Measurements from ENCODE around the gene NOBOX.
"Not testable (repeated sequence)": the region's sequence is repeated elsewhere in the genome, so short reads cannot be mapped to it uniquely, and the experiment has no call there.

Gene NOBOX

DNA sequence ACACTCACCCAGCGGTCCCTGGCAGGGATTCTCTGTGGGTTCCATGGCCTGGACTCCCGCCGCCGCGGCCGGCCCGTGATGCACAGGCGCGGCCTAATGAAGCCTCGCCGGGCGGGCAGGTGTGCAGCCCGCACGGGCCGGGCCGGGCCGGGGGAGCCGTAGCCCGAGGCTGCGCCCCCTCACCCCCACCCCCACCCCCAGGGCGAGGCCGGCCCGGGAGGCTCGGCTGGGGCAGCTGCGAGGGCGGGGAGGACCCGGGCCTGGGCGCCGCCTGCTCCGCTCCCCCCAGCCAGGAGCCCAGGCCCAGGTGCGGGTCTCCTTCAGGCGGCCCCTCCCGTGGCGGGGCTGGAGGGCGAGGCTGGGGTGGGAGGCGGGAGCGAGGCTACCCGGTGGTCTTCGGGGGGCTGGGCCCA lies at the start of gene NOBOX:
Gene NOBOX, minus strand, starts transcription at position 45 of the 413 bp plus-strand sequence.
- no peak for DNase-seq (ENCODE audit: low read depth, low spot score)
- Histone ChIP-seq H3K4me3 (ENCODE audit: low read length) (no peak within 1 kb of the TSS), H3K36me3 (ENCODE audit: control insufficient read depth, insufficient read depth, low read length) (no peaks in the 10 kb centered on the region), H3K27ac (ENCODE audit: low read length) (no peak within 1 kb of the TSS), H3K9me3 (ENCODE audit: control insufficient read depth, insufficient read depth, low read length) (no peaks in the 10 kb centered on the region), H3K27me3 (ENCODE audit: control insufficient read depth, insufficient read depth, low read length) (no peaks in the 10 kb centered on the region), H3K4me1 (ENCODE audit: control insufficient read depth, insufficient read depth, low read length) (no peaks in the 10 kb centered on the region)
- WGBS (ENCODE audit: insufficient coverage, insufficient read length): no CpG with 5 or more reads among the region's 39 CpGs

DNA sequence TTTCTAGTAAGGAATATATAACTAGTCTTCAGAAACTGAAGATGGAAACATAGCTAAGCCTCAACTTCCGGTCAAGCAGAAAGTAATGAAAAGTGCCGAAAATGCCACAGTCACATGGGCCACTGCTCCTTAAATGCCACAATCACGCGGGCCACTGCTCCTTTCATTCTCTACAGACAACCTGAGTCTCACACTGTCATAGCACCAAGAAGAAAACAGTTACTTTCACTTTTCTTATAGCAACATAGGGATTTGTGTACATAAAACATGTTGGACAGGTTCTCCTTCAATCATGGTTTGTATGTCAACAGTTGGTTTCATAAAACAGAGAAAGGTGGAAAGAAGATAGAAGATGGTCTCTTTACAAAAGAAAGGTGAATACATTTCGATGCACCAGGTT lies 48.6 kb upstream of the NOBOX start:
- Histone ChIP-seq H3K36me3 (ENCODE audit: control insufficient read depth, insufficient read depth, low read length) (no peaks in the 10 kb centered on the region), H3K27me3 (ENCODE audit: control insufficient read depth, insufficient read depth, low read length) (no peaks in the 10 kb centered on the region), H3K9me3 (ENCODE audit: control insufficient read depth, insufficient read depth, low read length) (peaks cover 2% of the 10 kb centered on the region), H3K4me1 (ENCODE audit: control insufficient read depth, insufficient read depth, low read length) (no peaks in the 10 kb centered on the region), H3K4me3 (ENCODE audit: low read length) (no peak overlapping the region), H3K27ac (ENCODE audit: low read length) (no peak overlapping the region)
- DNase-seq (ENCODE audit: low read depth, low spot score): no peak
- WGBS (ENCODE audit: insufficient coverage, insufficient read length): no CpG with 5 or more reads among the region's 5 CpGs

DNA sequence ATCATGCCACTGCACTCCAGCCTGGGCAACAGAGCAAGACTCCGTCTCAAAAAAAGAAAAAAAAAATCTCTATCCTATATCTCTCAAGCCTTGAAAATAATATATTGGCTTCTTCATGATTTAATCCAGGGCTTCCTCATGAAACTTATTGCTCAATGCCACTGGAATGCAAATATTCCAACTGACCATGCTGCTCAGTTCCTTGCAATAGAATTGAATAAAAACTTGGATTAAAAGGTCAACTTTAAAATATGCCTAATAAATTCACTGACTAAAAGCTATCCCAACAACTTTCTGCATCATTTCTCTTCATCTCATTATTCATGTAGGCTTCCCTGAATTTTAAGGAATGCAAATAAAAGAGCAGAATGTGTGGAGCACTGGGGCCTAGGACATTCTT lies 42.1 kb upstream of the NOBOX start:
- no peaks in the 10 kb centered on the region for H3K9me3 ChIP-seq (ENCODE audit: control insufficient read depth, insufficient read depth, low read length)
- no peaks in the 10 kb centered on the region for H3K36me3 ChIP-seq (ENCODE audit: control insufficient read depth, insufficient read depth, low read length)
- H3K27me3 ChIP-seq (ENCODE audit: control insufficient read depth, insufficient read depth, low read length): no peaks in the 10 kb centered on the region
- H3K27ac ChIP-seq (ENCODE audit: low read length): no peak overlapping the region
- no peaks in the 10 kb centered on the region for H3K4me1 ChIP-seq (ENCODE audit: control insufficient read depth, insufficient read depth, low read length)
- WGBS (ENCODE audit: insufficient coverage, insufficient read length): no CpG with 5 or more reads among the region's 1 CpG
- H3K4me3 ChIP-seq (ENCODE audit: low read length): no peak overlapping the region
- no peak for DNase-seq (ENCODE audit: low read depth, low spot score)

DNA sequence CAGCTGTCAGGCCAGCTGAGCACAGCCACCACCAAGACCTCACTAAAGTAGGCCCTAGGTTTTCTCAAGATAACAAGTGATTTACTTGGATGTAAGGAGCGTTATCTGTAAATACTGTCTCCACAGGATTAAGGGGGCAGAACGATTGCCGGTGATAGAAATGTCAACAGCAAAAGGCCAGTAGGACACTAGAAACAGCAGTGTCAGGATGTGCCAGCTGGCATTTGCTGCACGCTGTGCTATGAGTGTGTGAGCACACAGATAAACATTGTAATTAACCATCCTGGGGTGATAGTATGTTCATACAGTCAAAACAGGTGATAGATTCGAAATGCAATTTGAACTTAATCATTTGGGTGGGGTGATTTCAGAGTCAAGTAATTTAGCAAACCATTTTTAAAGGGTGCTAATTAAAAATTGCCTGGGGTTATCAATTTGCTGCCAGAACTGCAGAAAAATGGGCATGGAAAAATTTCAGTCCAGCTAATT lies 36.3 kb upstream of the NOBOX start:
- Histone ChIP-seq H3K27ac (ENCODE audit: low read length) (no peak overlapping the region), H3K36me3 (ENCODE audit: control insufficient read depth, insufficient read depth, low read length) (no peaks in the 10 kb centered on the region)
- no peak for DNase-seq (ENCODE audit: low read depth, low spot score)

DNA sequence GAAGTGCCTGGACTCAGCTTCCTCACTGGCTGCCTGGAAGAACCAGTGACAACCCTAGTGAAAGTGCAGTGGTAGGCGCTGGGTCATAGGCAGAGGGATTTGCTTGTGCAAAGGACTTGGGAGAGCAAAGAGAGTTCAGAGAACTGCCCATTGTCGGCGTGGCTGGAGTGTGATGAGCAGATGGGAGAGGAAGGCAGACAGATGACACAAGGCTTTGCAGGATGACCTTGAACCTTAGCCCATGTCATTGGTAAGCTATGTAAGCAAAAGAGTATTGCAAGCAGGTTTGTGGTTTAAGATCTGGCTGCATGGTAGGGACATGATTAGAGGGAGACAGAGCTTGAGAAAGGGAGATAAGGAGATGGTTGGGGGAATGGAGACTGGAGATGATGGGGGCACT lies 35.3 kb upstream of the NOBOX start:
- no peak for DNase-seq (ENCODE audit: low read depth, low spot score)
- Histone ChIP-seq H3K27me3 (ENCODE audit: control insufficient read depth, insufficient read depth, low read length) (no peaks in the 10 kb centered on the region), H3K36me3 (ENCODE audit: control insufficient read depth, insufficient read depth, low read length) (no peaks in the 10 kb centered on the region), H3K9me3 (ENCODE audit: control insufficient read depth, insufficient read depth, low read length) (no peaks in the 10 kb centered on the region), H3K4me1 (ENCODE audit: control insufficient read depth, insufficient read depth, low read length) (no peaks in the 10 kb centered on the region), H3K27ac (ENCODE audit: low read length) (no peak overlapping the region), H3K4me3 (ENCODE audit: low read length) (no peak overlapping the region)
- WGBS (ENCODE audit: insufficient coverage, insufficient read length): no CpG with 5 or more reads among the region's 3 CpGs

More for the DNA sequence above, 36.3 kb upstream of the NOBOX start:
- WGBS (ENCODE audit: insufficient coverage, insufficient read length): no CpG with 5 or more reads among the region's 5 CpGs
- H3K27me3 ChIP-seq (ENCODE audit: control insufficient read depth, insufficient read depth, low read length): no peaks in the 10 kb centered on the region
- no peaks in the 10 kb centered on the region for H3K4me1 ChIP-seq (ENCODE audit: control insufficient read depth, insufficient read depth, low read length)
- H3K9me3 ChIP-seq (ENCODE audit: control insufficient read depth, insufficient read depth, low read length): no peaks in the 10 kb centered on the region
- no peak overlapping the region for H3K4me3 ChIP-seq (ENCODE audit: low read length)

DNA sequence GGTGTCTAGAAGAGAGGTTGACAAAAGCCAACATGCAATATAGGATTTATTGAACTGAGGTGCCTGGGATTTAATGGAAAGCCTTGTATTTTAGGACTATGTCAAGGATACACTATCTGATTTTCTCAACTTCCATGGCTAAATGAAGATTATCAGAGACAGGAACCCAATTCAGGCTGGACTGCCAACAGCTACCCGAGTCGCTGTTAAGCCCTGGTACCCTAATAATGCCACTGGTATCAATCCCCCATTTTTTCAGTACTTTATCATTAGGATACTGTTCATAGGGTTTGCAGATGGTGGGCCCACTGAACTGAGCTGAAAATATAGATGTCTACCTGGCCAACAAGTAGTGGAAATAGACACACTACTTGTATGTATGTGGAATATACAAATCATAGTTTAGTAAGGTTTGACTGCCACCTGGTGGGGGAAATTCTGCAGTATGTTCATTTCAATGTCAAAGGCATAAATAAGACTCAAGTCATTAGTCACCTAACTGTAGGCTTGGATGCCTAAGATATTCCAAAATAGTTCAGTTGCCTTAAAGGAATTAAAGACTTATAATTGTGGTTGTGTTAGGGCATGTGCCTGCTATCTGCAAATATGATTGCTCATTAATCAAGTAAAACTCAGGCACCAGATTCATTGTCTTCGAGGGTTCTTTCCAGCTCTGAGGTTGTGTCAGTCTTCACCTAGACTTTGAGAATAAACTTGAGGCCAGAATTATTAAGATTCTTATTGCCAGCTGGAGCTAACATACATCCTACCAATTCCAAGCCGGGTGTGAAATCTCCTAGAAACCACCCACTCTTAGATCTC lies 34.1 kb upstream of the NOBOX start:
- no CpG with 5 or more reads among the region's 4 CpGs for WGBS (ENCODE audit: insufficient coverage, insufficient read length)
- no peaks in the 10 kb centered on the region for H3K27me3 ChIP-seq (ENCODE audit: control insufficient read depth, insufficient read depth, low read length)
- no peaks in the 10 kb centered on the region for H3K36me3 ChIP-seq (ENCODE audit: control insufficient read depth, insufficient read depth, low read length)
- H3K4me3 ChIP-seq (ENCODE audit: low read length): no peak overlapping the region
- peak; percentile 29 for DNase-seq (ENCODE audit: low read depth, low spot score)
- no peaks in the 10 kb centered on the region for H3K4me1 ChIP-seq (ENCODE audit: control insufficient read depth, insufficient read depth, low read length)
- no peak overlapping the region for H3K27ac ChIP-seq (ENCODE audit: low read length)
- H3K9me3 ChIP-seq (ENCODE audit: control insufficient read depth, insufficient read depth, low read length): no peaks in the 10 kb centered on the region

DNA sequence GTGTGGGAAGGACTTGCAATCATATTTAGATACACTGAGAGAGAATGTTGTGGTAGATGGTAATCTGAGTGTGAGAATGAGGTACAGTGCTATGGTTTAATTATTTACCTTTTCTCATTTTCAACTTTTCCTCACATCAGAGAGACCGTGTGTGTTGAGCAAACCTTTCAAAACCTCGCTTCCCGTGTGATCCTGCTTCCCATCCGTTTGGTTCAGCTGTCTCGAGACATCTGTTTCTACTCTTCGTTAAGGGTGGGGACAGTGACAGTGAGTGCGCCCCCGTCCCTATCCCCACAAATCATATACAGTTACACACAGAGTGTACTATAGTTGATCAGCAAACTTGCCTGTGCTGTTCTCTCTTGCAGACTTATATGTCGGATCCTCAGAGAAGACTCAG lies 33.0 kb upstream of the NOBOX start:
- no CpG with 5 or more reads among the region's 9 CpGs for WGBS (ENCODE audit: insufficient coverage, insufficient read length)
- DNase-seq (ENCODE audit: low read depth, low spot score): no peak
- no peaks in the 10 kb centered on the region for H3K4me1 ChIP-seq (ENCODE audit: control insufficient read depth, insufficient read depth, low read length)
- H3K4me3 ChIP-seq (ENCODE audit: low read length): no peak overlapping the region
- no peaks in the 10 kb centered on the region for H3K9me3 ChIP-seq (ENCODE audit: control insufficient read depth, insufficient read depth, low read length)
- H3K27ac ChIP-seq (ENCODE audit: low read length): no peak overlapping the region
- H3K36me3 ChIP-seq (ENCODE audit: control insufficient read depth, insufficient read depth, low read length): no peaks in the 10 kb centered on the region
- no peaks in the 10 kb centered on the region for H3K27me3 ChIP-seq (ENCODE audit: control insufficient read depth, insufficient read depth, low read length)

DNA sequence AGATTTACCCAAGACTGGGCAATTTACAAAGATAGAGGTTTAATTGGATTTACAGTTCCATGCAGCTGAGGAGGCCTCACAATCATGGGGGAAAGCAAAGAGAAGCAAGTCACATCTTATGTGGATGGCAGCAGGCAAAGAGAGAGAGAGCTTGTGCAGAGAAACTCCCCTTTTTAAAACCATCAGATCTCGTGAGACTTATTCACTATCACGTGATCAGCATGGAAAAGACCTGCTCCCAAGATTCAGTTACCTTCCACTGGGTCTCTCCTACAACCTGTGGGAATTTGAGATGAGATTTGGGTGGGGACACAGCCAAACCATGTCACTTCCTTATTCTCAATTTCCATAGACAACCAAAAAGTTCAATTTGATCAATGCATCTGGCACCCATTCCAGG lies 24.9 kb upstream of the NOBOX start:
- no CpG with 5 or more reads among the region's 2 CpGs for WGBS (ENCODE audit: insufficient coverage, insufficient read length)
- H3K27ac ChIP-seq (ENCODE audit: low read length): no peak overlapping the region
- no peaks in the 10 kb centered on the region for H3K27me3 ChIP-seq (ENCODE audit: control insufficient read depth, insufficient read depth, low read length)
- peaks cover 2% of the 10 kb centered on the region; the same call in 1 of the 2 replicates for H3K9me3 ChIP-seq (ENCODE audit: control insufficient read depth, insufficient read depth, low read length)
- H3K4me3 ChIP-seq (ENCODE audit: low read length): no peak overlapping the region
- DNase-seq (ENCODE audit: low read depth, low spot score): no peak
- no peaks in the 10 kb centered on the region for H3K36me3 ChIP-seq (ENCODE audit: control insufficient read depth, insufficient read depth, low read length)
- no peaks in the 10 kb centered on the region for H3K4me1 ChIP-seq (ENCODE audit: control insufficient read depth, insufficient read depth, low read length)

DNA sequence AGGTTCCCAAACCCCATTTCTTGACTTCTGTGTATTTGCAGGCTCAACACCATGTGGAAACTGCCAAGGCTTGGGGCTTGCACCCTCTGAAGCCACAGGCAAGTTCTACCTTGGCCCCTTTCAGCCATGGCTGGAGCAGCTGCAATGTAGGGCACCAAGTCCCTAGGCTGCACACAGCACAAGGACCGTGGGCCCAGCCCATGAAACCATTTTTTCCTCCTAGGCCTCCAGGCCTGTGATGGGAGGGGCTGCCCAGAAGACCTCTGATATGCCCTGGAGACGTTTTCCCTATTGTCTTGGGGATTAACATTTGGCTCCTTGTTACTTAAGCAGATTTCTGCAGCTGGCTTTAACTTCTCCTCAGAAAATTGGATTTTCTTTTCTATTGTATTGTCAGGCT lies 24.0 kb upstream of the NOBOX start:
- no CpG with 5 or more reads among the region's 2 CpGs for WGBS (ENCODE audit: insufficient coverage, insufficient read length)

DNA sequence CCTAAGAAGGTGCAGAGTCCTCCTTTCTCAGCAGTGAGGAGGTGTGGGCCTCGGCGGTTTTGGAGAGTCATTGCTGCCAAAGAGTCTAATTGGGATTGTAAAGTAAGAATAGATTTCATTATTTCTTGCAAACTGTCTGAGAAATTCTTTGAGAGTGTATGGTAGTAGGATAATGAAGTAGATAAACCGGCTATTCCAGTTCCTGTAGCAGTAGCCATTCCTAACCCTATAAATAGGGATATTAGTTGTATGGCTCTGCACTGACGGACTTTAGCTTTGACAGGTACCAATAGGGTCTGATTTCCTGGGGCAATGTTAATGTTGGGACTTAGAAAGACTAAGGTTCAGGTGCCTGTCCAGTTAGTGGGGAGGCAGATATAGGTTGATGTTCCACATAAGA lies 15.4 kb upstream of the NOBOX start:
- H3K9me3 ChIP-seq (ENCODE audit: control insufficient read depth, insufficient read depth, low read length); H3K27me3 ChIP-seq (ENCODE audit: control insufficient read depth, insufficient read depth, low read length); H3K36me3 ChIP-seq (ENCODE audit: control insufficient read depth, insufficient read depth, low read length); DNase-seq (ENCODE audit: low read depth, low spot score); H3K4me3 ChIP-seq (ENCODE audit: low read length); H3K27ac ChIP-seq (ENCODE audit: low read length); H3K4me1 ChIP-seq (ENCODE audit: control insufficient read depth, insufficient read depth, low read length): not testable (repeated sequence)
- no CpG with 5 or more reads among the region's 4 CpGs for WGBS (ENCODE audit: insufficient coverage, insufficient read length)

More for the DNA sequence above, 24.0 kb upstream of the NOBOX start:
- not testable (repeated sequence) for H3K36me3 ChIP-seq (ENCODE audit: control insufficient read depth, insufficient read depth, low read length); H3K4me1 ChIP-seq (ENCODE audit: control insufficient read depth, insufficient read depth, low read length); H3K4me3 ChIP-seq (ENCODE audit: low read length); H3K9me3 ChIP-seq (ENCODE audit: control insufficient read depth, insufficient read depth, low read length); DNase-seq (ENCODE audit: low read depth, low spot score); H3K27me3 ChIP-seq (ENCODE audit: control insufficient read depth, insufficient read depth, low read length); H3K27ac ChIP-seq (ENCODE audit: low read length)

DNA sequence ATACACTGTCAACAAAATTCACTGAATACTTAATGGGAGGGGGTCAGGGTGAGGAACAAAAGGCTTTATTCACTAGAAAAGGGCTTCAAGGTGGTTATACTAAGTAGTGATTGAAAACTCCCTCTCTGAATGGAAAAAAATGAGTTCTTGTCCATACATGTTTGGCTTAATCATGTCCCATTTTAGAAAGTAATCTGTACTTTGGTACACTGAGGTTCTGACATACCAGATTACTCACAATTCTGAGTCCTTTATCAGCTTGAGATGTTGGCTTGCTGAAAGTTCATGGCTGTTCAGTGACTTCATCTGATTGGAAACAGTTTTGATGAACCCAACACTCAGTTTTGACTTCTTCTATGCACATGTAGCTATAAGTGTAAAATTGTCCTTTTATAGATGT lies 12.8 kb upstream of the NOBOX start:
- peaks cover 2% of the 10 kb centered on the region; the same call in 1 of the 2 replicates for H3K36me3 ChIP-seq (ENCODE audit: control insufficient read depth, insufficient read depth, low read length)
- H3K4me3 ChIP-seq (ENCODE audit: low read length): no peak overlapping the region
- no peaks in the 10 kb centered on the region for H3K4me1 ChIP-seq (ENCODE audit: control insufficient read depth, insufficient read depth, low read length)
- DNase-seq (ENCODE audit: low read depth, low spot score): no peak
- no peaks in the 10 kb centered on the region for H3K27me3 ChIP-seq (ENCODE audit: control insufficient read depth, insufficient read depth, low read length)
- H3K27ac ChIP-seq (ENCODE audit: low read length): no peak overlapping the region
- H3K9me3 ChIP-seq (ENCODE audit: control insufficient read depth, insufficient read depth, low read length): no peaks in the 10 kb centered on the region
